SK-N-SH (cell line): ENCODE data around the gene SLCO4A1. TPM values are rescaled to one million over a fixed set of nuclear protein-coding genes. Genes with fewer than 3 reads are reported as not detected.

Source experiments
- CTCF ChIA-PET: fragments of 300-600, 350-600 bp; formaldehyde crosslinking; extraction: SDS; loops from one replicate; lab custom pipeline; 2021; lab: Yijun Ruan, JAX
- POLR2A ChIA-PET: fragments of 350-600 bp; sonication (Branson Sonifier 250); formaldehyde crosslinking; extraction: SDS; loops from one replicate; lab custom pipeline; 2020; ENCODE audit warnings: antibody characterized with exemption, inconsistent platforms; lab: Yijun Ruan, JAX
- DNase-seq: peaks from one replicate; pipeline ENCODE4 v3.0.0; 2012
- H2AFZ ChIP-seq: fragments of 200-600 bp; sonication (generic); 2 replicates; pipeline ENCODE4 v1.8.1; 2016; ENCODE audit warnings: antibody characterized with exemption, mild to moderate bottlenecking, low read depth
- H3F3A ChIP-seq: fragments of 200-600 bp; sonication (generic); replicated peaks from 2 replicates; pipeline ENCODE3; 2016; ENCODE audit warnings: antibody characterized with exemption, mild to moderate bottlenecking; ENCODE audit not compliant: insufficient read depth
- H3K27ac ChIP-seq, 2 experiments: fragments of 200-500 bp in 1 of 2; fragments of 200-600 bp in 1 of 2; sonication (Bioruptor generic) in 1 of 2; sonication (generic), shearing (Covaris generic) in 1 of 2; 2 replicates each; pipeline versions ENCODE4 v1.5.1 to v1.6.1; 2014 to 2016; ENCODE audit warnings: low read depth in 2 of 2, inconsistent platforms in 1 of 2, low read length in 1 of 2, mild to moderate bottlenecking in 1 of 2, mixed read lengths in 1 of 2
- H3K27me3 ChIP-seq: fragments of 200-600 bp; sonication (generic), shearing (Covaris generic); 2 replicates; pipeline ENCODE4 v1.6.1; 2016; ENCODE audit warnings: mixed run types; ENCODE audit not compliant: insufficient read depth
- H3K36me3 ChIP-seq, 2 experiments: fragments of 200-500 bp in 1 of 2; fragments of 200-600 bp in 1 of 2; sonication (Bioruptor generic) in 1 of 2; sonication (generic) in 1 of 2; replicated peaks in 1 of 2; 2 replicates each; pipeline versions ENCODE3 to v1.5.1; 2014 to 2016; ENCODE audit warnings: low read length in 1 of 2, mild to moderate bottlenecking in 1 of 2; ENCODE audit not compliant: insufficient read depth in 2 of 2, control insufficient read depth in 1 of 2
- H3K4me1 ChIP-seq, 2 experiments: fragments of 200-500 bp in 1 of 2; fragments of 200-600 bp in 1 of 2; sonication (Bioruptor generic) in 1 of 2; sonication (generic), shearing (Covaris generic) in 1 of 2; 2 replicates each; pipeline versions ENCODE4 v1.5.1 to v1.6.1; 2014 to 2016; ENCODE audit warnings: low read depth in 1 of 2, low read length in 1 of 2, mixed run types in 1 of 2; ENCODE audit not compliant: insufficient read depth in 2 of 2, control insufficient read depth in 1 of 2
- H3K4me2 ChIP-seq: fragments of 200-600 bp; sonication (generic), shearing (Covaris generic); 2 replicates; pipeline ENCODE4 v1.6.1; 2017; ENCODE audit warnings: mixed run types
- H3K4me3 ChIP-seq, 2 experiments: fragments of 200-500 bp in 1 of 2; fragments of 200-600 bp in 1 of 2; sonication (Bioruptor generic) in 1 of 2; sonication (generic), shearing (Covaris generic) in 1 of 2; 2 replicates each; pipeline versions ENCODE4 v1.5.1 to v1.8.1; 2014 to 2016; ENCODE audit warnings: low read depth in 2 of 2, inconsistent platforms in 1 of 2, low read length in 1 of 2, mild to moderate bottlenecking in 1 of 2, mixed read lengths in 1 of 2, moderate library complexity in 1 of 2
- H3K79me2 ChIP-seq: fragments of 200-600 bp; sonication (generic); 2 replicates; pipeline ENCODE4 v1.8.1; 2017; ENCODE audit warnings: mild to moderate bottlenecking; ENCODE audit not compliant: insufficient read depth
- H3K9ac ChIP-seq: fragments of 200-600 bp; sonication (generic); 2 replicates; pipeline ENCODE4 v1.6.1; 2017; ENCODE audit warnings: mixed run types
- H3K9me2 ChIP-seq: fragments of 200-600 bp; sonication (generic); 2 replicates; pipeline ENCODE4 v1.6.1; 2017; ENCODE audit warnings: mixed run types
- H3K9me3 ChIP-seq: fragments of 200-600 bp; sonication (generic); 2 replicates; pipeline ENCODE4 v1.6.1; 2017; ENCODE audit warnings: mixed run types, mild to moderate bottlenecking, moderate library complexity
- H4K20me1 ChIP-seq: fragments of 200-600 bp; sonication (generic); 2 replicates; pipeline ENCODE4 v1.6.1; 2017; ENCODE audit warnings: mild to moderate bottlenecking, mixed run types; ENCODE audit not compliant: insufficient read depth
- FOSL2 ChIP-seq: IDR thresholded peaks from 2 replicates; pipeline ENCODE4 v1.4.0; 2012; ENCODE audit warnings: low read depth, mild to moderate bottlenecking, moderate library complexity, borderline replicate concordance
- FOXM1 ChIP-seq: IDR thresholded peaks from 2 replicates; pipeline ENCODE4 v1.4.0; 2012; ENCODE audit warnings: low read depth, mild to moderate bottlenecking
- GATA2 ChIP-seq: sonication (generic); formaldehyde crosslinking; IDR thresholded peaks from 2 replicates; pipeline ENCODE4 v1.5.0; 2020; ENCODE audit warnings: mild to moderate bottlenecking, missing genetic modification reagents
- MAX ChIP-seq: IDR thresholded peaks from 2 replicates; pipeline ENCODE4 v1.4.0; 2012; ENCODE audit warnings: low read depth
- MEF2A ChIP-seq: IDR thresholded peaks from 2 replicates; pipeline ENCODE4 v1.4.0; 2012; ENCODE audit warnings: low read depth, borderline replicate concordance
- MXI1 ChIP-seq: IDR thresholded peaks from 2 replicates; pipeline ENCODE4 v1.6.1; 2012; ENCODE audit warnings: mild to moderate bottlenecking, low read depth, low read length, improper control_type of control experiment
- NRF1 ChIP-seq: IDR thresholded peaks from 2 replicates; pipeline ENCODE4 v1.6.1; 2012; ENCODE audit warnings: low read depth, mild to moderate bottlenecking, low read length
- RCOR1 ChIP-seq: fragments of 150-350 bp; IDR thresholded peaks from 2 replicates; pipeline ENCODE4 v1.6.1; 2017; ENCODE audit warnings: antibody characterized with exemption, low read length
- RFX5 ChIP-seq: IDR thresholded peaks from 2 replicates; pipeline ENCODE4 v1.6.1; 2012; ENCODE audit warnings: mild to moderate bottlenecking, improper control_type of control experiment, low read length
- RXRA ChIP-seq: IDR thresholded peaks from 2 replicates; pipeline ENCODE4 v1.4.0; 2012; ENCODE audit warnings: low read depth, mild to moderate bottlenecking, borderline replicate concordance
- SMC3 ChIP-seq: IDR thresholded peaks from 2 replicates; pipeline ENCODE4 v1.6.1; 2012; ENCODE audit warnings: low read depth, low read length, improper control_type of control experiment
- TAF1 ChIP-seq: IDR thresholded peaks from 2 replicates; pipeline ENCODE4 v1.6.1; 2012; ENCODE audit warnings: low read depth, mild to moderate bottlenecking, low read length, moderate library complexity, borderline replicate concordance
- TCF12 ChIP-seq: IDR thresholded peaks from 2 replicates; pipeline ENCODE4 v1.4.0; 2012
- YY1 ChIP-seq: IDR thresholded peaks from 2 replicates; pipeline ENCODE4 v1.4.0; 2012; ENCODE audit warnings: low read depth, mild to moderate bottlenecking
- WGBS: methylation state at CpG from one replicate; pipeline ENCODE4 v1.1.6; 2017; ENCODE audit warnings: low lambda C conversion rate; 5-methylcytosine and 5-hydroxymethylcytosine counted together
- polyA plus RNA-seq, 3 experiments: library from polyadenylated mRNA; depleted of rRNA; stranded (reverse); fragments of >200 nt; gene quantifications; 2 replicates each; pipeline ENCODE4 v1.2.3, GENCODE V29; 2012
- TF ChIP-seq, protein P1 (sequence below): IDR thresholded peaks from 2 replicates; pipeline ENCODE4; 2012
- TF ChIP-seq, protein P2 (sequence below): IDR thresholded peaks from 2 replicates; pipeline ENCODE4 v1.4.0; 2012; ENCODE audit warnings: low read depth, borderline replicate concordance

The SLCO4A1 gene
- polyA plus RNA-seq, 1 of the 3 experiments (the other 2 are of a cell fraction), result 0.33 TPM

DNA sequence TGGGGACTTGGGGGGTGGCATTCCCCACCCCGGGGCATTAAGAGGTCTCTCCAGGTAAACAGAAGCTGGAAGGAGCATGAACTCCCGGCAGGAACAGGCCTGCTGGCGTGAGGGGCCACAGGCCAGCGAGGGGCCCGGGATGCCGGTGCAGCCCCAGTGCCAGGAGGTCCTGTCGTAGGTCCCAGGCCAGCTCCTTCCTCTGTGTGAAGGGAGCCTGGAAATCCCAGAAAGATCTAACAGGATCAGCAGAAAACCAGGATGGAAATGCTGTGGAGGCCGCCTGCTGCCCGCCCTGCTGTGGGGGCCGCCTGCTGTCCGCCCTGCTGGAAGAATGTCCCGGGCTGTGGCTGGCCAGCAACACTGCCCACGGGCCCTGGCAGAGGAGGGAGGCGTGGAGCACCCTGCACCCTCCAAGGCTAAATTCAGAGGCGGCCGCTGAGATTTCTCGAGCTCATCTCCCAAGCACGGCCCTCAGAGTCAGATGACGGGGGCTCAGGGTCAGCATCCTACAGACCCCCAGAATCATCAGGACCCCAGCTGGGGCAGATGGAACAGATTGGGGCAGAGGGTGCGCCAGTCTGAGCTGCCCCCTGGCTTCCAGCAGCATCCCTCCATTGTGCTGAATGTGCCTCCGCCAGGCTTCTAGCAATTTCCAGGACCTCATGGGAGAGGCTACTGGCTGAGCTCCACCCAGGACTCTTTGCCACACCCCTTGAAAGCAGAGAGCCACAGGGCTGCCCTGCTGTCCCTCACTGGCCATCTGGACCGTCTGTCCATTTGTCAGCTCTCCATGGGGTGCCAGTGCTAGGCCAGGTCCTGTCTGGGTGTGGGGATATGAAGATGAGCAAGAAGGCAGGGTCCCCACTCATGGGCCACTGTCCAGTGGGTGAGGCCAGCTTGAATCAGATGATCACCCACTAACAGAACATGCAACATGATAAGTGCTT is 32.2 kb upstream of the SLCO4A1 start:
- ChIA-PET CTCF (interaction anchor here (0.6 to 2.6 kb wide), 6 partner anchors 32 to 200 kb away, joined by 3 to 20 read pairs (median 3); no protein-coding TSS in a partner anchor), POLR2A (no interaction called here)
- no peak for DNase-seq
- WGBS, result 64% methylated on average over 13 of the region's 22 CpGs
- Histone ChIP-seq H3K9me3 (no peaks in the 10 kb centered on the region), H4K20me1 (no peaks in the 10 kb centered on the region), H3K27ac (no peak overlapping the region), H2AFZ (no peak overlapping the region), H3K36me3 (no peaks in the 10 kb centered on the region), H3K9me2 (no peaks in the 10 kb centered on the region), H3K4me2 (no peak overlapping the region), H3K4me3 (no peak overlapping the region), H3K79me2 (no peaks in the 10 kb centered on the region)
- TF ChIP-seq TCF12 (no peak), YY1 (no peak), NRF1 (no peak), MAX (no peak)
- TF ChIP-seq, protein P1, sequence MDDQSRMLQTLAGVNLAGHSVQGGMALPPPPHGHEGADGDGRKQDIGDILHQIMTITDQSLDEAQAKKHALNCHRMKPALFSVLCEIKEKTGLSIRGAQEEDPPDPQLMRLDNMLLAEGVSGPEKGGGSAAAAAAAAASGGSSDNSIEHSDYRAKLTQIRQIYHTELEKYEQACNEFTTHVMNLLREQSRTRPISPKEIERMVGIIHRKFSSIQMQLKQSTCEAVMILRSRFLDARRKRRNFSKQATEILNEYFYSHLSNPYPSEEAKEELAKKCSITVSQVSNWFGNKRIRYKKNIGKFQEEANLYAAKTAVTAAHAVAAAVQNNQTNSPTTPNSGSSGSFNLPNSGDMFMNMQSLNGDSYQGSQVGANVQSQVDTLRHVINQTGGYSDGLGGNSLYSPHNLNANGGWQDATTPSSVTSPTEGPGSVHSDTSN, result no peak
- TF ChIP-seq, all 33 proteins: peak for 0
- peaks cover 0 to 10% of the 10 kb centered on the region in 2 experiments; a peak in 1 of 4 replicates for H3K4me1 ChIP-seq
- H3K9ac ChIP-seq, result no peak overlapping the region
- H3K27me3 ChIP-seq, result no peaks in the 10 kb centered on the region
- no peaks in the 10 kb centered on the region for H3F3A ChIP-seq

DNA sequence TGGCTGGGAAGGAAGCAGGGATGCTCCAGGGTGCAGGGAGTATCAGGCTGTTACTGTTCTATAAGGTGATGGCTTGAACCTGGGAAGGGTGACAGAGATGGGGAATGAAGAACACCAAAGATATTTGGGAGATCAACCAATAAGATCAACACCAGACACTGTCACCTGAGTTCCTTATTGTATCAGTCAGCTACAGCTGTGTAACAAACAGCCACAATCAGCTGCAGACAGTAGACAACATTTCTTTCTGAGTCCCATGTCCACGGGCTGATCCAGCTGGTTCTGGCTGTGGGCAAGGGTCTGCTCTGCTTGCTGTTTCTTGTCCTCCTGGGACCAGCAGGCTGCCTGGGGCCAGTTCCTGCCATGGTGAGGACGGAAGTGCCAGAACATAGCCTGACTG is 31.3 kb upstream of the SLCO4A1 start:
- H3K27ac ChIP-seq, result no peak overlapping the region
- ChIA-PET POLR2A (no interaction called here), CTCF (interaction anchor here (0.9 to 1.7 kb wide), 3 partner anchors 111 to 201 kb away, joined by 3 to 7 read pairs (median 4); no protein-coding TSS in a partner anchor)
- H3K4me1 ChIP-seq, result peaks cover 0 to 10% of the 10 kb centered on the region in 2 experiments; a peak in 1 of 4 replicates
- no peaks in the 10 kb centered on the region for H3K9me2 ChIP-seq
- no CpG with 5 or more reads among the region's 2 CpGs for WGBS
- DNase-seq, result no peak
- no peaks in the 10 kb centered on the region for H3K9me3 ChIP-seq
- H3K27me3 ChIP-seq, result no peaks in the 10 kb centered on the region
- TF ChIP-seq FOSL2, result no peak
- TF ChIP-seq GATA2 (CRISPR knock-in tag), result no peak
- no peak overlapping the region for H3K4me3 ChIP-seq
- H3K36me3 ChIP-seq, result no peaks in the 10 kb centered on the region
- no peak overlapping the region for H3K9ac ChIP-seq
- no peaks in the 10 kb centered on the region for H4K20me1 ChIP-seq
- no peaks in the 10 kb centered on the region for H3F3A ChIP-seq
- H2AFZ ChIP-seq, result no peak overlapping the region
- H3K4me2 ChIP-seq, result no peak overlapping the region
- H3K79me2 ChIP-seq, result no peaks in the 10 kb centered on the region

GRCh38 chr20:62611819-62612218 is 30.5 kb upstream of the SLCO4A1 start:
- POLR2A ChIA-PET, result no interaction called here
- 73% methylated on average over 11 of the region's 19 CpGs for WGBS
- no peak for TF ChIP-seq SMC3
- TF ChIP-seq FOXM1, result no peak
- TF ChIP-seq RCOR1, result no peak
- no peak for TF ChIP-seq MEF2A
- no peak for TF ChIP-seq RFX5
- TF ChIP-seq, protein P1, result no peak
- no peak for TF ChIP-seq RXRA
- no peak for TF ChIP-seq TAF1
- no peak for TF ChIP-seq MXI1
- TF ChIP-seq, protein P2, sequence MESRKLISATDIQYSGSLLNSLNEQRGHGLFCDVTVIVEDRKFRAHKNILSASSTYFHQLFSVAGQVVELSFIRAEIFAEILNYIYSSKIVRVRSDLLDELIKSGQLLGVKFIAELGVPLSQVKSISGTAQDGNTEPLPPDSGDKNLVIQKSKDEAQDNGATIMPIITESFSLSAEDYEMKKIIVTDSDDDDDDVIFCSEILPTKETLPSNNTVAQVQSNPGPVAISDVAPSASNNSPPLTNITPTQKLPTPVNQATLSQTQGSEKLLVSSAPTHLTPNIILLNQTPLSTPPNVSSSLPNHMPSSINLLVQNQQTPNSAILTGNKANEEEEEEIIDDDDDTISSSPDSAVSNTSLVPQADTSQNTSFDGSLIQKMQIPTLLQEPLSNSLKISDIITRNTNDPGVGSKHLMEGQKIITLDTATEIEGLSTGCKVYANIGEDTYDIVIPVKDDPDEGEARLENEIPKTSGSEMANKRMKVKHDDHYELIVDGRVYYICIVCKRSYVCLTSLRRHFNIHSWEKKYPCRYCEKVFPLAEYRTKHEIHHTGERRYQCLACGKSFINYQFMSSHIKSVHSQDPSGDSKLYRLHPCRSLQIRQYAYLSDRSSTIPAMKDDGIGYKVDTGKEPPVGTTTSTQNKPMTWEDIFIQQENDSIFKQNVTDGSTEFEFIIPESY, result no peak

More at GRCh38 chr20:62611819-62612218, 30.5 kb upstream of the SLCO4A1 start:
- H3K9me3 ChIP-seq, result no peaks in the 10 kb centered on the region
- H3K4me3 ChIP-seq, result no peak overlapping the region
- H3K9ac ChIP-seq, result no peak overlapping the region
- H4K20me1 ChIP-seq, result no peaks in the 10 kb centered on the region
- no peaks in the 10 kb centered on the region for H3F3A ChIP-seq
- H2AFZ ChIP-seq, result no peak overlapping the region
- H3K27ac ChIP-seq, result no peak overlapping the region
- no peaks in the 10 kb centered on the region for H3K79me2 ChIP-seq
- no peaks in the 10 kb centered on the region for H3K27me3 ChIP-seq
- no peak for DNase-seq
- CTCF ChIA-PET, result interaction anchor here (1.0 to 1.7 kb wide), 2 partner anchors 179 to 202 kb away, joined by 3 to 7 read pairs; no protein-coding TSS in a partner anchor
- H3K4me2 ChIP-seq, result no peak overlapping the region
- no peaks in the 10 kb centered on the region for H3K9me2 ChIP-seq
- peaks cover 0 to 5% of the 10 kb centered on the region in 2 experiments; a peak in 1 of 4 replicates for H3K4me1 ChIP-seq
- no peaks in the 10 kb centered on the region for H3K36me3 ChIP-seq
